ENCODE results near the gene PGM2L1. TPM values are rescaled to one million over a fixed set of nuclear protein-coding genes. Genes with fewer than 3 reads are reported as not detected.

PGM2L1 gene
- polyA plus RNA-seq, 12 donors, result 4.3 to 7.5 (median 6.0) TPM; not detected in 1

- no peak for DNase-seq
Observed at GRCh38 chr11:74306435-74307175, 91.6 kb downstream of the PGM2L1 start.

DNA sequence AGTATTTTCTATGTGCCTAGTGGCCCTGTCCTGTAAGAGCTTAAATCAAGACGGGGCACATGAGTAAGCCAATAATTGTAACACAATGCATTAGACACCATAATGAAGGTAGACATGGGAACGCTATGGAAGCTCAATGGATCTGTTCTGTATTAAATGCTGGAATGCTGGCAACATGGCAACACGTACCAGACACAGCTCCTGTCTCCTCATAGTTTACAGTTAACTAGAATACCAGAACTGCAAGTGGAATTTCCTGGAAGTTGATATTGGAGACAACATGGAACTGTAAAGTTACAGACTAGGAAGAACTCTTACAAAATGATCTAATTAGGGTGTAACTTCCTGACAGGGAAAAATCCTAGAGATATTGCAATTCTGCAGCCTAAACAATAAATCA is 99.2 kb downstream of the PGM2L1 start:
- no peak for DNase-seq

- no peak for DNase-seq
Observed at GRCh38 chr11:74297484-74297883, 100.7 kb downstream of the PGM2L1 start.

DNA sequence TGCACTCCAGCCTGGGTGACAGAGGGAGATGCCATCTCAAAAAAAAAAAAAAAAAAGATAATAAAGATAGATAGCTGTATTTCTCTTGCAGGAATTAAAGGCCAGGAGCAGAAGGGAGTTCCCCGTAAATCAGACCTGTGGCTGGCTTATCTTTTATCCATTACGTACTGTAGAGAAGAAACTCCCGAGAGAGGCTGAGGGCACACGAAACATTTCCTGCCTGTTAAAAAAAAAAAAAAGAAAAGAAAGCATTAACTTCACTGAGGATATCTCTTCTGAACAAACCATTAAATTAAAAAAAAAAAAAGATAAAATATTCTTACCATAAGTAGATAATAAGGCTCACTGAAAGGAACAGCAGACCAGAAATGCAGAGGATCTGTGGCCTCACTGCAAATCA is 109.3 kb downstream of the PGM2L1 start:
- no peak for DNase-seq

DNA sequence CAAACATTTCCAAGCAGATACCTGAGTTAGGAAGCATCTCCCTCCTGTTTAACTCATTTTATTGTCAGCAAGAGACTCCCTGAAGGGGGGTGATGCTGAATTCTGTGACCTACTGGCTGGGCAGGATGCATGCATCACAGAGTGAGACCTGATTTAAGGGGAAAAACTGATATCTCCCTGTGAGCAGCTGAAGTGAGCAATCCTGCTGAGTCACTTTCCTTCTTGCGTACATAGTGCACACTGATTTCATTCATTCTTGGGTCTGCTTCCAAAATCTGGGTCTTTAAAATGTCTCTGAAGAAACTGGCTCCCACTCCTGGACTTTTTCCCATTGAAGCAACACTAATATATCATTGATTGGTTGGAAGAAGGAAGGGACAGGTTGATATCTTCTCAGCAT is 110.1 kb downstream of the PGM2L1 start:
- no peak for DNase-seq

DNA sequence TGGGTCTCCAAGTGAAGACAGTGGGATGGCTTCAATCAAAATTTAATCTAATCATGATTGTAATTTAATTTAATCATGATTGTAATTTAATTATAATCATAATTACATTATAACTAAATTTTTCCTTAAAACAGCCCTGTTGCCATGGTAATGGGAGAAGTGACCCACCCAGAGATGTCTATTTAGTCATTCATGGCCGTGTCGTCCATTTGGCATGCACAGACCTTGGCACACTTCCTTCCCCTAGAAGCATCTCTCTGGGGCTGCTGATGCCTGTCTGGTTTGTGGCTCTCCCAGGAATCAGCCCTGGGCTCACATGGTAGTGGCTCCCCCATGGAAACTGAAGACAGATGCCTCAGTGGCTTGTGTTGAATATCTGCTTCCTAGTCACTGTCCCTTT is 113.8 kb downstream of the PGM2L1 start:
- no peak for DNase-seq

- DNase-seq, result no peak
Observed at GRCh38 chr11:74283580-74284180, 114.6 kb downstream of the PGM2L1 start.

DNA sequence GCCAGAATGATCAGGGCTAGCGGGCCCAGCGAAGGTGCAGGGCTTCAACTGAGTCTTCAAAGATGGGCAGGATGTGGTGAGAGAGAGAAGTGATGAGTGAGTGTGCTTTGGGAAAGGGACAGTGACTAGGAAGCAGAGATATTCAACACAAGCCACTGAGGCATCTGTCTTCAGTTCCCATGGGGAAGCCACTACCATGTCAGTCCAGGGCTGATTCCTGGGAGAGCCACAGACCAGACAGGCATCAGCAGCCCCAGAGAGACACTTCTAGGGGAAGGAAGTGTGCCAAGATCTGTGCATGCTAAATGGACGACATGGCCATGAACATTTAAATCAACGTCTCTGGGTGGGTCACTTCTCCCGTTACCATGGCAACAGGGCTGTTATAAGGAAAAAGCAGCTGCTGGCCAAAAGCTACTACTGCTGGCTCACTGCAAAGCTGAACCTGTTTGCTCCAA is 115.3 kb downstream of the PGM2L1 start:
- DNase-seq, result no peak

- DNase-seq, result no peak
Observed at GRCh38 chr11:74282421-74282820, 115.8 kb downstream of the PGM2L1 start.

DNA sequence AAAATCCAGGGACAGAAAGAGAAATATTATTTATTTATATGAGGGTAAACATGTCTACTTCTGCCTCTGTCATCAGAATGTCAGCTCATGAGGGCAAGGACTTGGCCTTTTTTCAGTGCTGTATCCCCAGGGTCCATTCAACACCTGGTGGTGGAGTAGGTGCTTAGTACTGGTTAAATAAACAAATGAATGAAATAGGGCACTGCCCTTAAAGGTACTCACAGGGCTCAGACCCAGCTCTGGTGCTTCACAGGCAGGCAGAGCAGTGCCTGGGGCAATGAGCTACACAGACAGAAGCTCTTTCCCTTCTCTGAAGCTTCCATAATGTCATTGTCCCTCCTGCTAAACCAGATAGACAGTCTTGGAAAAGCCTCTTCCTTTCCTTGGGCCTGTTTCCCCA is 117.7 kb downstream of the PGM2L1 start:
- DNase-seq, result no peak

Other genes with a start within 250 kb of the PGM2L1 start
- 10 to 100 TPM in 11 of 12 donors, not detected in 1; 18.1 to 32.7 (median 20.1) TPM for gene C2CD3, start 227.4 kb downstream of the PGM2L1 start, polyA plus RNA-seq (ENCODE audit: insufficient read length in 12 of 12)
- 10 to 100 TPM in 11 of 12 donors, not detected in 1; 37.6 to 51.1 (median 42.6) TPM for gene PPME1, start 227.1 kb downstream of the PGM2L1 start, polyA plus RNA-seq (ENCODE audit: insufficient read length in 12 of 12)
- gene P4HA3, start 86.8 kb downstream of the PGM2L1 start, polyA plus RNA-seq (ENCODE audit: insufficient read length in 12 of 12), result 1 to 10 TPM in 10 of 12 donors, not detected in 2; 1.3 to 3.6 (median 2.4) TPM
- 1 to 10 TPM in 11 of 12 donors, not detected in 1; 1.9 to 8.9 (median 2.5) TPM for gene KCNE3, start 69.1 kb upstream of the PGM2L1 start, polyA plus RNA-seq (ENCODE audit: insufficient read length in 12 of 12)
- gene LIPT2, start 95.3 kb upstream of the PGM2L1 start, polyA plus RNA-seq (ENCODE audit: insufficient read length in 12 of 12), result 10 to 100 TPM in 1 of 12 donors, 1 to 10 TPM in 10, not detected in 1; 2.0 to 14.8 (median 2.7) TPM
- 10 to 100 TPM in 11 of 12 donors, not detected in 1; 11.5 to 28.9 (median 16.7) TPM for gene POLD3, start 194.1 kb upstream of the PGM2L1 start, polyA plus RNA-seq (ENCODE audit: insufficient read length in 12 of 12)